Prostate gland (tissue), 2 donors: ENCODE measurements around the gene ABCC4.

ENCODE experiments used
- POLR2A ChIP-seq: fragments of 450-650 bp; IDR thresholded peaks from one replicate; pipeline ENCODE4 v1.6.1; 2016; ENCODE audit warnings: antibody characterized with exemption, mild to moderate bottlenecking
- POLR2AphosphoS5 ChIP-seq: sonication (generic); formaldehyde crosslinking; IDR thresholded peaks from one replicate; pipeline ENCODE4 v1.6.1; 2017; ENCODE audit warnings: antibody characterized with exemption
- TF ChIP-seq, protein P1 (sequence below), 4 experiments: fragments of 200-600 bp in 2 of 4; fragments of 450-650 bp in 2 of 4; sonication (generic) in 2 of 4; IDR thresholded peaks; 1 replicate in 3 of 4; 2 replicates in 1 of 4; pipeline ENCODE4 v1.5.1; 2016 to 2019; ENCODE audit warnings: antibody characterized with exemption in 4 of 4, mild to moderate bottlenecking in 2 of 4, moderate library complexity in 2 of 4

DNA sequence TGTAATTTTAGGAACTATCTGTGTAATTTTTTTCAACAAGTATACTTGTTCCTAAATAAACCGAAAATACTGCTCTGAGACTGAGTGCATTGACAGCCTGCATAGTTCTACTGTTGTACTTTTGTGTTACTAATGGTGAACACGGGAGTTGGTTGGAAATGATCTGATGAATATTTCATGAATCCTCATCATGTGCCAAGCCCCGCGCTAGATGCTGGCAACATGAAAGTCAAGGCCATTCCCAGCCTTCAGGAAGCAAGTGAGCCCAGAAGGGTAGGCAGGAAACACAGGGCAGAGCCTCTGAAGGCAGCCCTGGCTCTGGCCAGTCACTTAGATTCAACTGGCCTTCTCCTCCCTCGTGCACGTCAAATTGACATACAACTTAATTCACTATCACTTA lies 106.1 kb downstream of the ABCC4 start:
- TF ChIP-seq, protein P1, sequence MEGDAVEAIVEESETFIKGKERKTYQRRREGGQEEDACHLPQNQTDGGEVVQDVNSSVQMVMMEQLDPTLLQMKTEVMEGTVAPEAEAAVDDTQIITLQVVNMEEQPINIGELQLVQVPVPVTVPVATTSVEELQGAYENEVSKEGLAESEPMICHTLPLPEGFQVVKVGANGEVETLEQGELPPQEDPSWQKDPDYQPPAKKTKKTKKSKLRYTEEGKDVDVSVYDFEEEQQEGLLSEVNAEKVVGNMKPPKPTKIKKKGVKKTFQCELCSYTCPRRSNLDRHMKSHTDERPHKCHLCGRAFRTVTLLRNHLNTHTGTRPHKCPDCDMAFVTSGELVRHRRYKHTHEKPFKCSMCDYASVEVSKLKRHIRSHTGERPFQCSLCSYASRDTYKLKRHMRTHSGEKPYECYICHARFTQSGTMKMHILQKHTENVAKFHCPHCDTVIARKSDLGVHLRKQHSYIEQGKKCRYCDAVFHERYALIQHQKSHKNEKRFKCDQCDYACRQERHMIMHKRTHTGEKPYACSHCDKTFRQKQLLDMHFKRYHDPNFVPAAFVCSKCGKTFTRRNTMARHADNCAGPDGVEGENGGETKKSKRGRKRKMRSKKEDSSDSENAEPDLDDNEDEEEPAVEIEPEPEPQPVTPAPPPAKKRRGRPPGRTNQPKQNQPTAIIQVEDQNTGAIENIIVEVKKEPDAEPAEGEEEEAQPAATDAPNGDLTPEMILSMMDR (IDR thresholded peaks at IDR 0.05), result no peak
- no peak for TF ChIP-seq POLR2AphosphoS5
- TF ChIP-seq POLR2A, result no peak
